Prostate gland (tissue), 2 donors: ENCODE results near the gene HSD11B1L.

Experiments
- POLR2A ChIP-seq: fragments of 450-650 bp; IDR thresholded peaks from one replicate; pipeline ENCODE4 v1.6.1; 2016; ENCODE audit warnings: antibody characterized with exemption, mild to moderate bottlenecking
- POLR2AphosphoS5 ChIP-seq: sonication (generic); formaldehyde crosslinking; IDR thresholded peaks from one replicate; pipeline ENCODE4 v1.6.1; 2017; ENCODE audit warnings: antibody characterized with exemption
- TF ChIP-seq, protein P1 (sequence below), 4 experiments: fragments of 200-600 bp in 2 of 4; fragments of 450-650 bp in 2 of 4; sonication (generic) in 2 of 4; IDR thresholded peaks; 1 replicate in 3 of 4; 2 replicates in 1 of 4; pipeline ENCODE4 v1.5.1; 2016 to 2019; ENCODE audit warnings: antibody characterized with exemption in 4 of 4, mild to moderate bottlenecking in 2 of 4, moderate library complexity in 2 of 4

DNA sequence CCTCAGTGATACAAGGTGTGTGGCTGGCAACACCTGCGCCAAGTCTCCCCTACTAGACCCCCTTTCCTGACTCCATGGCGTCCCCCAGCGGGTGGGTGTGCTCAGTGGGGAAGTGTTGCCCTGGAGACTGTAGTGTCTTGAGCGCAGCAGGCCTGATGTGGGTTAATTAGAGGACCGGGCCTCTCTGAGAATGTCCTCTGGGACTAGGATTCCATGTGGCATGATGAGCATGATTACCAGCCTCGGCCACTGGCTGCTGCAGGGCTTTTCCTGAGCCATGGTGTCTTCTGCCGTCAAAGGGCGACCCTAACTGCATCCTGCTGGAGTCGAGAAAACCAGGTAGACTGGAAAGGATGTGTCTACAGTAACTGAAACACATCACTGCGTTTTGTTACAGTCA lies 28.6 kb upstream of the HSD11B1L start:
- TF ChIP-seq, protein P1, sequence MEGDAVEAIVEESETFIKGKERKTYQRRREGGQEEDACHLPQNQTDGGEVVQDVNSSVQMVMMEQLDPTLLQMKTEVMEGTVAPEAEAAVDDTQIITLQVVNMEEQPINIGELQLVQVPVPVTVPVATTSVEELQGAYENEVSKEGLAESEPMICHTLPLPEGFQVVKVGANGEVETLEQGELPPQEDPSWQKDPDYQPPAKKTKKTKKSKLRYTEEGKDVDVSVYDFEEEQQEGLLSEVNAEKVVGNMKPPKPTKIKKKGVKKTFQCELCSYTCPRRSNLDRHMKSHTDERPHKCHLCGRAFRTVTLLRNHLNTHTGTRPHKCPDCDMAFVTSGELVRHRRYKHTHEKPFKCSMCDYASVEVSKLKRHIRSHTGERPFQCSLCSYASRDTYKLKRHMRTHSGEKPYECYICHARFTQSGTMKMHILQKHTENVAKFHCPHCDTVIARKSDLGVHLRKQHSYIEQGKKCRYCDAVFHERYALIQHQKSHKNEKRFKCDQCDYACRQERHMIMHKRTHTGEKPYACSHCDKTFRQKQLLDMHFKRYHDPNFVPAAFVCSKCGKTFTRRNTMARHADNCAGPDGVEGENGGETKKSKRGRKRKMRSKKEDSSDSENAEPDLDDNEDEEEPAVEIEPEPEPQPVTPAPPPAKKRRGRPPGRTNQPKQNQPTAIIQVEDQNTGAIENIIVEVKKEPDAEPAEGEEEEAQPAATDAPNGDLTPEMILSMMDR (IDR thresholded peaks at IDR 0.05): no peak
- TF ChIP-seq POLR2A (no peak), POLR2AphosphoS5 (no peak)
